Kidney capillary endothelial cell (primary cell): ENCODE measurements around the gene RPS6KA3.
"Not testable (repeated sequence)": the region's sequence is repeated elsewhere in the genome, so short reads cannot be mapped to it uniquely, and the experiment has no call there.

Experiments used
- DNase-seq: peaks from one replicate; pipeline ENCODE4 v3.0.0-alpha.2; 2018; ENCODE audit warnings: low spot score

Gene RPS6KA3

GRCh38 chrX:20265221-20265725 is 1.4 kb downstream of the RPS6KA3 start:
- no peak for DNase-seq

- no peak for DNase-seq
Measured at GRCh38 chrX:20263474-20263873, 3.2 kb downstream of the RPS6KA3 start.

- DNase-seq = no peak
Measured at GRCh38 chrX:20260885-20261284, 5.8 kb downstream of the RPS6KA3 start.

- DNase-seq = no peak
Measured at GRCh38 chrX:20254712-20255299, 11.9 kb downstream of the RPS6KA3 start.

GRCh38 chrX:20253232-20253543 is 13.5 kb downstream of the RPS6KA3 start:
- no peak for DNase-seq

GRCh38 chrX:20252381-20253231 is 14.1 kb downstream of the RPS6KA3 start:
- no peak for DNase-seq

GRCh38 chrX:20251691-20252090 is 15.0 kb downstream of the RPS6KA3 start:
- no peak for DNase-seq

GRCh38 chrX:20250146-20250545 is 16.6 kb downstream of the RPS6KA3 start:
- not testable (repeated sequence) for DNase-seq

- DNase-seq = no peak
Measured at GRCh38 chrX:20248592-20249192, 18.0 kb downstream of the RPS6KA3 start.

GRCh38 chrX:20244931-20245330 is 21.8 kb downstream of the RPS6KA3 start:
- no peak for DNase-seq

- DNase-seq = no peak
Measured at GRCh38 chrX:20240201-20240600, 26.5 kb downstream of the RPS6KA3 start.

GRCh38 chrX:20237864-20238263 is 28.8 kb downstream of the RPS6KA3 start:
- DNase-seq = no peak

- DNase-seq = no peak
Measured at GRCh38 chrX:20235755-20236154, 31.0 kb downstream of the RPS6KA3 start.

- DNase-seq = no peak
Measured at GRCh38 chrX:20233336-20233735, 33.4 kb downstream of the RPS6KA3 start.

- no peak for DNase-seq
Measured at GRCh38 chrX:20231598-20231997, 35.1 kb downstream of the RPS6KA3 start.

- no peak for DNase-seq
Measured at GRCh38 chrX:20230406-20230805, 36.3 kb downstream of the RPS6KA3 start.

GRCh38 chrX:20229155-20229554 is 37.6 kb downstream of the RPS6KA3 start:
- DNase-seq = no peak

GRCh38 chrX:20228245-20228644 is 38.5 kb downstream of the RPS6KA3 start:
- DNase-seq = no peak

- no peak for DNase-seq
Measured at GRCh38 chrX:20227116-20227515, 39.6 kb downstream of the RPS6KA3 start.

GRCh38 chrX:20225488-20225833 is 41.2 kb downstream of the RPS6KA3 start:
- no peak for DNase-seq

GRCh38 chrX:20224814-20225487 is 41.8 kb downstream of the RPS6KA3 start:
- no peak for DNase-seq

- no peak for DNase-seq
Measured at GRCh38 chrX:20221902-20222301, 44.8 kb downstream of the RPS6KA3 start.
